A673 (cell line): ENCODE measurements around the gene OR2T29.
"Not testable (repeated sequence)": the region's sequence is repeated elsewhere in the genome, so short reads cannot be mapped to it uniquely, and the experiment has no call there.

ENCODE experiments used
- CTCF ChIP-seq: fragments of 300-800, 200-600 bp; sonication (generic); conservative IDR thresholded peaks from 2 replicates; pipeline ENCODE4 v1.5.1; 2017; ENCODE audit warnings: low read depth, mild to moderate bottlenecking, antibody characterized with exemption, low read length, moderate library complexity, mixed read lengths
- EZH2 ChIP-seq: fragments of 200-600 bp; sonication (generic); IDR thresholded peaks from 2 replicates; pipeline ENCODE4 v1.6.1; 2017; ENCODE audit warnings: borderline replicate concordance, low read depth, mild to moderate bottlenecking, mixed read lengths, antibody characterized with exemption, low read length; ENCODE audit not compliant: poor library complexity, severe bottlenecking

GRCh38 chr1:248573856-248574255 is 11.3 kb upstream of the OR2T29 start:
- TF ChIP-seq CTCF, EZH2: not testable (repeated sequence)
